Stimulated activated CD4-positive, alpha-beta T cell treated with anti-CD3 and anti-CD28 coated beads, Interleukin-12 subunit alpha, Interleukin-12 subunit beta, amount 100 ng/mL, for 48 hours (primary cell): Measurements from ENCODE around the gene MN1.

Source experiments
- DNase-seq, 3 donors: peaks; one replicate each; pipeline ENCODE4 v3.0.0-alpha.2; 2020; ENCODE audit warnings: low read depth in 2 of 3, low spot score in 1 of 3

MN1 gene

GRCh38 chr22:27786291-27786932 lies 15.1 kb downstream of the MN1 start:
- no peak for DNase-seq

DNA sequence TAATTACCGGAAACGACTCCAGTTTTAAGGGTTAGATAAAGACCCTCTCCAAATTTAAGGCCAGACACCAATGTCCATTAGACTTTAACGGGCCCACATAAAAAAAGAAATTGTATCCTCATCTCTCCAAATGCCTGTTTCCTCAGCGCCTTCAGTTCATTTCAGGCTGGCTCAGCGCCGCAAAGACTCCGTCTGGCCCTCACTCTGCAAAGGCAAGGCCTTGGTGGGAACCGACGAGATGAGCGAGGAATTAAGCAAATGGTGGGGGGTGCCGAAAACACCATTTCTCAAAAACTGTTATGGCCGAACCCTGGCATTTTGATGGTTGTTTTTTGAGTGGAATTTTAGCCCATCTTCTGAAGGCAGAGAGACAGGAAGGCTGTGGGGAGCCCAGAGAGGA lies 15.7 kb downstream of the MN1 start:
- DNase-seq, result no peak

GRCh38 chr22:27784120-27784475 lies 17.5 kb downstream of the MN1 start:
- DNase-seq, result no peak

DNA sequence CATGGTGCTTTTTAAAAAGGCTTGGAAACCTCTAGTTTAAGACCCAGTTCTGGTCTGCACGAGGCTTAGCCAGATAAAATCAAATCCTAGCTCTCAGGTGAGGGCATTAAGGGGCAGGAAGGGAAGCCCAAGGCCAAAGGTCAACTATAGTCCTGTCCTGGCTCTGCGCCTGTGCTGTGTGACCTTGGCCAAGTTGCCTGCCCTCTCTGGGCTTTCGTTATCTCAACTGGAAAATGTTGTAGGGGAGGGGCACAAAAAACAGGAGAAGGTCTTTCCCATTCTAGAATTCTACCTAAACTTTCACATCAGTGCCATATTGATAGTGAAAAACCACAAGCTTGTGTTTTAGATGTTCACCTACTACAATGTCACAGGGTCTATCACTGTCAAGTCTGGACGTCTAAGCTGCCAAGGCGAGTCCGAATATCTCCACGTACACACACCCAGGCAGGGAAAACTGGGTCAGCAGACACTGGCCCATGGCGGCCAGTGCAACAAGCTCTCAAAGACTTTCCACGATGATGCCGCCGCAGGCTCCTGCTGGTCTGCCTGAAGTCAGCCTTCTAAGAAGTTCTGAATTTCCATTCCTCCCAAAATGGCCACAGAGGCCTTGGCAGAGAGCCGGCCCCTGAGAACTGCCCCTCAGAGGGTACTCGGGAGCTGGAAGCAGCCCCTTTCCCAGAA lies 18.0 kb downstream of the MN1 start:
- no peak for DNase-seq

DNA sequence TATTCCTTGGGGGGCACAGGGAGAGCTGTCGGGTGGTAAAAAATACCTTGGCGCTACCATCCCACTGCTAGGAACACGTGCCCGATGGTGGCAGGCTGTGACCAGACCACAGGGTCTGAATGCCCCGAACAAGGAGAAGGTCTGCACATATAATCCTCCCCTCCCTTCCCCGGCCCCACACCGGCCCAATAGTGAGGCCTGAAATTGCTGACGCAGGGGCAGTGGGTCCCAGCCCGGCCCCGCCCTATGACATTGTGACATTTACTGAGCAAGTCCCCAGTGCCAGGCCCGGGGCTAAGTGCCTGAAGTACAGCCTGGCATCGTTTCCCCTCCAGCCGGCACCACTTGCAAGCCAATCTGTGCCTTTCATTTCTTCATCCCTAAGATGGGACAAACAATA lies 19.5 kb downstream of the MN1 start:
- no peak for DNase-seq

DNA sequence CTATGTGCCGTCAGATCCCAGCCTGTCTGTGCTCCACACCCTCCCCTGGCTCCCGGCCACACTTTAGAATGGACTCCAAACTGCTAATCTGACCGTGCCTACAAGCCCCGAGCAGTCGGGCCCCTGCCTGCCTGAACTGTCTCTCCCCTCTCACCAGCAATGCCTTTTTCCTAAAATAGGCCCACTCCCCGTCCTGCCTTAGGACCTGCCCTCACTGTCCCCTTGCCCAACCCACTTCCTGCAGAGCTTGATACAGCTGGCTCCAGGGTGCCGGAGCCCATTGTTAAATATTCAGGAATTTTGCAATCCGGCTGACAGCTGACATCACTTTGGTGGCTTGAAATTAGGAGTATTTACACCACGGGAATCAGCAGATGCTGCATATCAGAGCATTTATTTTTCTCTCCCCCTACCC lies 21.4 kb downstream of the MN1 start:
- DNase-seq, result no peak

DNA sequence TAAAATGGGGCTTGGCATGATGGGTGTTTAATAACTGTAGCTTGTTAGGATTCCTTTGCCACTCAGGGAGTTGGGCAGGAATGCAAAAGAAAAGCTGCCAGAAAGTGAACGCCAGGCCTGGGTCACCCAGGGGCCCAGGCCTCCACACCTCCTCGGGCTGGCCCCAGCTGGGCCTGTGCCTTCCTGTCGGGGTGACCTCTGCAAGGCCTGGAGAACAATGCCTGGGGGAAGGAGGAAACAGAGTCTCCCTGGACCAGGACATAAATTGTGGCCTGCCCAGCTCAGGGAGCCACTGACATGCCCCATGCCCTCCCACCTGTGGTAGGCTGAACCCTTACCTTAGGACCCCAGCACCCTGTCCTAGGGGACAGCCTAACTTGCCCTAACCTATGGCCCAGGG lies 21.9 kb downstream of the MN1 start:
- DNase-seq, result no peak

DNA sequence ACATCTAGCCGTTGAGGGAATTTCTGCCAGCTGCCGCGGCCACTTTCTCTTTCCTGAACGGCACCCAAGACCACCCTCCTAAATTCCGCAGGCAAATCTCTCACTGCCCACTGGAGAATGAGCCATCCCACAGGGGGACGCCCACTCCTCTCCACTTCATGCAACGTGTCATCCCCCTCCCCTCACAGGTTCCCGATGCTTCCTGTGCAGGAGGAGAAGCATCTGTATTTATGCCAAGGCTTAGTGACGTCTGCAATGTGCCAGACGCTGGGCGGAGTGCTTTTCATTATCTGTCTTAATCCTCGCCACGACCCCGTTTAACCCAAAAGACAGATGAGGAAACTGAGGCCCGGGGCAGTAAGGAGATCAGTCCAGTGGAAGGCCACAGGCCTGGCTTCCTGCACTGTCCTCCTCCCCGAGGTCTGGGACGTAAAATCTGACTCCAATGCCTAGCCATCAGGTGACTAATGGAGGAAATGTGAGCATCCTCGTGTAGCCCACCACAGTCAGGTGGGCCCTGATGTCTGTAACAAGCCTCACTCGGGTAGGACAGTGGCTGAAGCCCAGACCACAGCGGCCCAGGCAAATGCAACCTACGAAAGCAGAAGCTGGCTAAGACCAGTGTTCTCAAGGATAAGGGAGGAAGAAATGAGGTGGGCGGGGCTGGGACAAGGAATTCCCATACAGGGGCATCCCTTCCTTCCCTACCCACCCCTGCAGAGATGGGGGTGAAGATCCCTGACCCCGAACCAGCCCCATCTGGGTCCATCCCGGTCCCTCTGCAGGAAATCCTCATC lies 23.1 kb downstream of the MN1 start:
- DNase-seq, result no peak

DNA sequence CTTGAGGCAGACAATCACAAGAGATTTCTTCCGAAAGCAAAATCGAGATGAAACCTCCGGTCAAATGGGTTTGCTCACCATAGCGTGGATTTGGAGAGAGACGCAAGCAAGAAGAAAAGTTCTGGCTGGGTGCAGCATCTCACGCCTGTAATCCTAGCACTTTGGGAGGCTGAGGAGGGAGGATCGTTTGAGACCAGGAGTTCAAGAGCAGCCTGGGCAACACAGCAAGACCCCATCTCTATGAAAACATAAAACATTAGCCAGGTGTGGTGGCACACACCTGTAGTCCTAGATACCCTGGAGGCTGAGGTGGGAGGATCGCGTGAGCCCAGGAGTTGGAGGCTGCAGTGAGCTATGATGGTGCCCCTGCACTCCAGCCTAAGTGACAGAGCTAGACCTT lies 24.4 kb downstream of the MN1 start:
- DNase-seq, result no peak

DNA sequence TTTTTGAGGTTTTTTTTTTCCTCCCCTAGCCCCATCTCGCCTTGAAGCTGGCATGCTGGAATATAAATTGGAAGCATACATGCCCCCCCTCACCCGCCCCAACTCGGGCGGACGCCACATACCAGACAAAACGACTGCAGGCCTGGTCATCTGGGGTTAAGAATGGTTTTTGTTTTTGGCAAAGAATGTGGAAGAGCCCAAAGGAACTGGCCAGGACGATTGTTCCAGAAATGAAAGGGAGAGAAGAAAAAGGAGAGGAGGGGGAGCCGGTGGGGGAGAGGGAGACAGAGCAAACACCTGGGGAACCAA lies 25.0 kb downstream of the MN1 start:
- DNase-seq, result no peak

GRCh38 chr22:27775758-27776649 lies 25.6 kb downstream of the MN1 start:
- no peak for DNase-seq

GRCh38 chr22:27775087-27775698 lies 26.4 kb downstream of the MN1 start:
- DNase-seq, result no peak

- no peak for DNase-seq
Observed at GRCh38 chr22:27774200-27774599, 27.4 kb downstream of the MN1 start.

DNA sequence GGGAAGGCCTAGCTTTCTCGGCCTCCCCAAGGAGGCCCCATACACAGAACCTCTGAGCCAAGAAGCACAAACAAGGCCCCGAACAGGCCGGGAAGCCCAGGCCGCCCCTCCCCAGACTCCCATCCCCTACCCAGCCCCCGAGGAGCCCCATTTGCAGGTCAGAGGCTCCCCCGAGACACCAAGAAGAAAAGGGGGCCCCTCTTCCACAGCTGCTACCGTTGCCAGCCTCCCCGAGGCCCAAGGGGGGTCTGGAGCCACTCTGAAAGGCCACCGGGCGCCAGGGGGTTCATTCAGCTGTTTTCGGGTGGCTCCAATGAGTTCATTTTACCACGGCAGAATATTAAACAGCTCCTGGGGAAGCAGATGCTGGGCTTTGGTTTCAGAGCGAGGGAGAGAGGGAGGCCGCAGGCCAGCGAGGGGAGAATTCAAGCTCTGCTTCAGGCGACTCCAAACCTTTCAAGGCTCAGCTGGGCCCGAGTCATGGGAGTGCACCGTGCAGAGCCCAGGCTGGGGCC lies 28.5 kb downstream of the MN1 start:
- DNase-seq, result no peak

DNA sequence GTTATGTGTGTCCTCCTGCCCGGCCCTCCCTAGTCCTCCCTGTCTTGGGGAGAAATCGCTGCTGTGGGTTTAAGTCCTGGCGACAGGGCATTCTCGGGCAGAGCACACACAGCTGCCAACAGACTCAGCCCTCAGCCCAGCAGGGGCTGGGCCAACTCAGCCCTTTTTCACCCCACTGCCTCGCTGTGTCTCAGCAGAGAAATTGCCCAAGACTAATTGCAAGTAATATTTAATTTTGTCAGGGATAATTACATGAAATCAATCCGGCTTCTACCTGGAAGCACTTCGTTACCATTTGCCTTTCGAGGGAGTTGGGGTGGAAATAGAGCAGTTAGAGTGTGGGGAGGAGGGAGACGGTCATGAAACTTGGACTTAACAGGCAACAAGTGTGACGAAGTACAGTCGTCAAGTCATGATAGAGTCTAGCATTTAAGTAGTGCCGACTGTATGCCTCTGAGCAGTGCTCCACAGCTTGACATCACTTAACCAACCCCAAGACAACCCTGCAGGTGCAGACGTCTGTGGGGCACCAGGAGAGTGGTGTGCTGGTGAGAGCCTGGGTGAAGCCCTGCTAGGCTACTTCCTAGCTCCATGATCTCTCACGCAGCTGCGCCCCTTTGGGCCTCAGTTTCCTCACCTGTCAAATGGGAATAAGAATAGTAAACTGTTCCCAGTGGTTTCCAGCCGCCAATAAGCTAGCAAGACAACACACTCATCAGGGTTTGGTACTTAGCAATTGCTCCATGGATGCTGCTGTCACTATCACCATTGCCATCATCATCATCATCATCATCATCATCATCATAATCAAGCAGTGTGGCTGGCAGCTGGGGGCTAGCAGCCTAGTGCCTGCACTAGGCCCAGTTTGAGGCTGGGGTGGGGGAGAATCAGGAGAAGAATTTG lies 29.2 kb downstream of the MN1 start:
- no peak for DNase-seq

DNA sequence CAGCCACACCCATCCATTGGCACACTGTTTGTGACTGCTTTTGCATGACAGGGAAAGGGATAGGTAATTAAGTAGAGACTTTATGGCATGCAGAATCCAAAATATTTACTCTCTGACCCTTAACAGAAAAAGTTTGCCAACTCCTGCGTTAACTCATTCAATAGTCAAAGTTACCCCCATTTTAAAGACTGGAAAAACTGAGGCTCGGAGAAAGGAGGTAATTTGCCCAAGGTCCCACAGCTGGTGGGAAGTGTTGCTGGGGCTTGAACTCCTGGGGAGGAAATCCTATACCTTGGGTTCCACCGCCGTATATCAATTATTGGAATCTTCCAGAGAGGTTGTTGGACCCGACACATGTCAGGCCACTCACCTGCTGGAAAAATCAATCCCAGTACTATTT lies 29.9 kb downstream of the MN1 start:
- DNase-seq, result no peak

DNA sequence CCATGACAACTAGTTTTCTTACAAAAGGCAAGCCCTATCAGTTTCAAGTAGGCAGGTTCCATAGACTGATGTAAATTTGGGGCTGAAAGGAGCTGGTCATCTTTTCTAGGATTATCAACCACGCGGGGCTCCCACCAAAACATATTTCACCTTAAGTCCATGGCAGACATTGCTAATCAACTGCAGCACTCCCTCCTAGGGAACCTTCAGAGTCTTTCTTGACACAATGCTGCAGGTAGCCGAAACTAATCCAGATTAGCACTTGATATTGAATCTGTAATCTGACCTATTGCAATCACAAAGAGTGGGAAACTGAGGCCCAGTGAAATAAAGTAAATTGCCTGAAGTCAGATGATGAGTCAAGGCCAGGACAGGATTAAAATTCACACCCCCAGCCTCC lies 32.5 kb downstream of the MN1 start:
- no peak for DNase-seq

DNA sequence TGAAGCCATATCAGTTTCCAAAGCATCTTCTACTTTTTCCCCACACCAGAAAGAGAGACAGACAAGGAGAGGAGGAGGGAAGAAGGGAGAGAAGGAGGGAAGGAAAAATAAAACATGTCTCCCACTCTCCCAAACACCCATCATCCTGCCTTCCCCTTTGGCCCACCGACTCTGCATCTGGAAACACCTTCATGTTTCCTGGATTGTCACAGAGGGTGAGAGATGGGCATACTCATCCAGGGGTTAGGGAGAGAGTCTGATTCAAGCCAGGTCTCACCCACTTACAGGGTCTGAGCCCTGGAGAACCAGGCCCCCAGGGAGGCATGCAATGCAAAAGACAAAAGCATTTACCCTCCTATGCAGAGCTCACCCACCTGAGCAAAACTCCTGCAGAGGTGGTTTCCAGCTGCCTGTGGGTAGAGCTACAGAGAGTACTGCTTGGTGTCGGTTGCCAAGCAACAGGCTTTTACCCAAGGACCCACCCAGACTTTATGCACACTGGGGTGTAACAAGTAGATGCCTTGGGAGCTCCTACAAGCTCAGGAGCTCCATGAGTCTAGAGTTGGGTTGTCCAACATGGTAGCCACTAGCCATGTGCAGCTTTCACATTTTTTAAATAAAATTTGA lies 33.4 kb downstream of the MN1 start:
- no peak for DNase-seq

- no peak for DNase-seq
Observed at GRCh38 chr22:27766679-27767078, 34.9 kb downstream of the MN1 start.
